ENCODE results near the gene IFNA2.

Gene IFNA2

GRCh38 chr9:21336457-21336856 lies 48.7 kb downstream of the IFNA2 start:
- no peak overlapping the region for H3K4me3 ChIP-seq (replicated peaks; ENCODE audit: low read depth, low read length)
- no peak for DNase-seq (ENCODE audit: extremely low read depth, insufficient read length)
- no peaks in the 10 kb centered on the region for H3K27me3 ChIP-seq (replicated peaks; ENCODE audit: control insufficient read depth, insufficient read depth, low read length)
- peaks cover 2% of the 10 kb centered on the region for H3K36me3 ChIP-seq (ENCODE audit: control insufficient read depth, insufficient read depth, low read length)
- TF ChIP-seq CTCF (IDR thresholded peaks at IDR 0.05; ENCODE audit: insufficient read depth, low read length, poor library complexity, severe bottlenecking): no peak

GRCh38 chr9:21334701-21335632 lies 50.2 kb downstream of the IFNA2 start, which contains the start of gene KLHL9:
TSS of gene KLHL9 (minus strand) at chr9:21335404. CDS start at chr9:21334859, 545 bp downstream.
- peak; percentile 16 for TF ChIP-seq CTCF (IDR thresholded peaks at IDR 0.05; ENCODE audit: insufficient read depth, low read length, poor library complexity, severe bottlenecking)
- peaks cover 2% of the 10 kb centered on the region for H3K36me3 ChIP-seq (ENCODE audit: control insufficient read depth, insufficient read depth, low read length)
- H3K27me3 ChIP-seq (replicated peaks; ENCODE audit: control insufficient read depth, insufficient read depth, low read length): no peaks in the 10 kb centered on the region
- peak within 1 kb of the TSS; percentile 92 for H3K4me3 ChIP-seq (replicated peaks; ENCODE audit: low read depth, low read length)
- peak; percentile 93 for DNase-seq (ENCODE audit: extremely low read depth, insufficient read length)
